GM18873 (cell line): ENCODE results near the gene MTRF1L.
A peak's percentile ranks its signal among the peaks of the same experiment; 100 is the strongest.
"Not testable (repeated sequence)": the region's sequence is repeated elsewhere in the genome, so short reads cannot be mapped to it uniquely, and the experiment has no call there.

Experiments used
- ATAC-seq: cut with Tn5 transposase; IDR thresholded peaks from one replicate; pipeline ENCODE4 v1.9.1; 2021; ENCODE audit warnings: mild to moderate bottlenecking, moderate library complexity, moderate number of reproducible peaks; ENCODE audit not compliant: unreplicated experiment, low FRiP score

MTRF1L gene

DNA sequence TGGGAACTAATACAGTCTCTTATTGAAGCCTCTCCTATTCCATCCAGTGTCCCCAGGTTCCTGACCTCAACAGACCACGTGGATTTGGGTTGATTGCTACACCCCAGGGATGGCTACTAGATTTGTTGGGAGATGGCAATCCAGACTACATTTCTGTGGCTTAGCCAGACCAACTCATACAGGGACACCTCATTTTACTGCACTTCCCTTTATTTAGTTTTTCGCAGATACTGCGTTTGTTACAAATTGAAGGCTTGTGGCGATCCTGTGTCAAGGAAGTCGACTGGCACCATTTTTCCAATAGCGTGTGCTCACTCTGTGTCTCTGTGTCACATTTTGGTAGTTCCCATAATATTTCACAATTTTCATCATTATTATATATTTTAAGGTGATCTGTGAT lies 10.3 kb upstream of the MTRF1L start:
- no peak for ATAC-seq

DNA sequence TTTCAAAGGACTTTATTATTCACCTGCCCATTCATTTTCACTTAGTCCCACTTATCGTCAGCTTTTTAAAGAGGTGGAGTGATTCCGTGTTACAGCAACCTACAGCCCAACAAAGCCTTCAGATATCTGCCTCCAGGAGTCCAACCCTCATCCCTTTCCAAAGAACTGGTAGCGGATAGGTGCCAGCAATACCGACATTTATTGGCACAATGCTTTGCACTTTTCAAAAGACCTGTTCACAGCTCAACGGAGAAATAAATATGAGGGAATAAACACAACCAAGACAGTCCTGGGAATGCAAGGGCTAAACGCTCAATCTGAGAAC lies 819 bp upstream of the MTRF1L start:
- ATAC-seq: no peak

DNA sequence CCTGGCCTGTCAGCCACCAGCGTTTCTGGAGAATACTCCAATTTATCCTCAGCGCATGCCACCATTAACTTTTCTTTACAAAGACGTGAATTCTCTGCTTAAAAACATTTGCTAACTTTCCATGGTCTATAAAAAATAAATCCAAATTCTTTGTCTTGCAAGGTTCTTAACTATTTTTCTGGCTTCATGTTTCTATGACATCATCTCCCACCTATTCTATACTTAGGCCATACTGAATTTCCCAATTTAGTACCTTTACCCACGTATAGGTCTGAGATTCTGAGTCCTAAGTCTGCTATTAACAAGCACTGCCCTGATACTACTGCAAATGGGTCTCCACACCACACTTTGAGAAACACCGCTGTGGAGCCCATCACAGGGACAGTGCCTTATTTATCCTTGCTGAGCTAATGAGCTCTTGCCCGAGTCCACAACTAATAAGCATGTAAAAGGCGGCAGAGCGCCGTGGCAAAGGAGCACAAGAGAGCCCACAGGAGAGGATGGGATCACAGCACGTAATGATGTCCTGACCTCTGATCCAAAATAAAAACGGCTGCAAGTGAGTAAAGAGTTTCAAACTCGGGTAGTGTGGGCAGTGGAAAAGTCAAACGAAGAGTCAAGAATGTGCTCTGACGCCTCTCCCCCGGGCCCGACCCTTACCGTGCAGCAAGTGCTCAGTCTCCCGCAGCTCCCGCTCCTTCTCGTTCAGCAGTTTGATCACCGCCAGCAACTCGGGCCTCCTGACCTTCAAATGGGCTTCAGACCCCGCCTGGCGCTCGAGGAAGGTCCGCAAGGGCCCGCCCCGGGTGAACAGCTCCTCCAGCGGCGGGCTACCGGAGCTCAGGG lies 519 bp downstream of the MTRF1L start:
- ATAC-seq: peak; percentile 8

GRCh38 chr6:153000790-153001189 lies 1.7 kb downstream of the MTRF1L start:
- ATAC-seq: not testable (repeated sequence)

- no peak for ATAC-seq
Observed at GRCh38 chr6:153000243-153000642, 2.3 kb downstream of the MTRF1L start.

DNA sequence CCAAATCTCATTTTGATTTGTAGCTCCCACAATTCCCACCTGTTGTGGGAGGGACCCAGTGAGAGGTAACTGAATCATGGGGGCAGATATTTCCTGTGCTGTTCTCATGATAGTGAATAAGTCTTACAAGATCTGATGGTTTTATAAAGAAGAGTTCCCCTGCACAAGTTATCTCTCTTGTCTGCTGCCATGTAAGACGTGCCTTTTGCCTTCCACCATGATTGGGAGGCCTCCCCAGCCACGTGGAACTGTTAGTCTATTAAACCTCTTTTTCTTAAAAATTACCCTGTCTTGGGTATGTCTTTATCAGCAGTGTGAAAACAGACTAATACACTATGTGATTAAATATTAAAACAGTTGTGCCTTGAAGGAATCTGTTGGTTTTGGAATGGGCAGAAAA lies 3.0 kb downstream of the MTRF1L start:
- ATAC-seq: not testable (repeated sequence)

DNA sequence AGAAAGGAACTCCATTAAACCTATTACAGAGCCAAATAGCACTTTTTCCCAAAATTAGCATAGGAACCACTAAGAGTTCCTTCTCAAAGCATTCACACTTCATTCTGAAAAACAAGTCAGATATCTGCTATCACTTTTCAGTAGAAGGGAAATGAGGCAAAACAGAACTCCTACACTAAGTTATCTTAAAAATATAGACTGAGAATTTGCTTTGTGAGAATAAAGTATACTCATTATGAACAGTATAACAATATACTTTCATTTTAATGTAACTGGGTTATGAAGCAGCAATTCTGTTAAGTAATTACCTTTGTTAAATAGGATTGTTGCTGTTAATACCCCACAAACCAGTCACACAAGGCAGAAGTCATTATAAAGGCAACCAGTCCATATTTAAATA lies 8.7 kb downstream of the MTRF1L start:
- no peak for ATAC-seq

GRCh38 chr6:152993431-152993830 lies 9.1 kb downstream of the MTRF1L start:
- no peak for ATAC-seq

DNA sequence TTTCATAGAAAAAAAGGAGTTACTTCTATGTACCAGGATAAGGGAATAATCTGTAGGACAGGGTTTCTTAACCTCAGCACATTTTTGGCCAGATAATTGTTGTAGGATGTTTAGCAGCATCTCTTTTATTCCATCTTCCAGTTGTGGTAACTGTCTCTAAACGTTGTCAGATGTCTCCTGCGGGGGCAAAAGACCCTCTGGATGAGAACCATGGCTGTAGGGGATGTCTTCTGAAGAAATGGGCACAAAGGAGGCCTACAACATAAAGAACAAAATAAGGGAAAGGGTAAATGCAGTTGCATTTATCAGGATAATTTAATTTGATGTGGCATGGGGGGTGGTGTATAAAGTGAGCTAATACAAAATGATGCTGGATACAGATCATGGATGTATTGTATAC lies 15.5 kb downstream of the MTRF1L start:
- ATAC-seq: no peak

GRCh38 chr6:152985300-152985699 lies 17.2 kb downstream of the MTRF1L start:
- not testable (repeated sequence) for ATAC-seq

GRCh38 chr6:152984513-152984872 lies 18.0 kb downstream of the MTRF1L start:
- peak; percentile 28 for ATAC-seq

GRCh38 chr6:152983637-152984512 lies 18.6 kb downstream of the MTRF1L start:
- ATAC-seq: peak; percentile 2

- peak; percentile 81 for ATAC-seq
Observed at GRCh38 chr6:152982904-152983636, 19.4 kb downstream of the MTRF1L start, which contains the start of gene FBXO5. Gene FBXO5 (minus strand): TSS chr6:152983041. CDS start chr6:152982959, 82 bp downstream.

GRCh38 chr6:152981989-152982903 lies 20.3 kb downstream of the MTRF1L start:
- ATAC-seq: no peak

GRCh38 chr6:152981219-152981618 lies 21.3 kb downstream of the MTRF1L start:
- no peak for ATAC-seq

GRCh38 chr6:152980656-152981055 lies 21.9 kb downstream of the MTRF1L start:
- ATAC-seq: no peak

GRCh38 chr6:152979116-152979515 lies 23.4 kb downstream of the MTRF1L start:
- ATAC-seq: no peak

GRCh38 chr6:152978058-152978457 lies 24.5 kb downstream of the MTRF1L start:
- no peak for ATAC-seq

- no peak for ATAC-seq
Observed at GRCh38 chr6:152977556-152977955, 25.0 kb downstream of the MTRF1L start.

DNA sequence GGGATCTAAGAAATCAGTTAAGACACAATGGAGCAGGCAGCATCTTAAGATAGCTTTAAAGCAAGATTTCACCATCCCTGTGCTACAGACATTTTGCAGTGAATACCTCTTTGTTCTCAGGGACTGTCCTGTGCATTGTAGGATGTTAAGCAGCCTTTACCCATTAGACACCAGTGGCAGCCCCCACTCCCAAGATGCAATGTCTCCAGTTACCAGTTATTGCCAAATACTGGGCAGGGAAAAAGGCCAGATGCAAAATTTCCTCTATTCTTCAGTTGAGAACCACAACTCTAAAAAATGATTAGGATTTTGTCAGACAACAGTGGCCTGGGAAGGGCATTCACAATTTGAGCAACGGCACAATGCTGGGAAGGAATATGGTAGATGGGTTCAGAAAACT lies 25.8 kb downstream of the MTRF1L start:
- no peak for ATAC-seq
